WTC11 (cell line): ENCODE measurements around the gene NOL4L. TPM values are rescaled to one million over a fixed set of nuclear protein-coding genes. Genes with fewer than 3 reads are reported as not detected.
"Not testable (repeated sequence)": the region's sequence is repeated elsewhere in the genome, so short reads cannot be mapped to it uniquely, and the experiment has no call there.

Experiments used
- ATAC-seq: fragments of 200-7000 bp; cut with Tn5 transposase; 2 replicates; pipeline ENCODE4 v1.10.0; 2021; ENCODE audit warnings: mild to moderate bottlenecking, moderate library complexity
- CTCF ChIA-PET: fragments of 300-600 bp; sonication (Branson Sonifier 250); formaldehyde crosslinking; loops from one replicate; lab custom pipeline; 2021; ENCODE audit warnings: antibody characterized with exemption; lab: Charles Lee
- POLR2A ChIA-PET: fragments of 350-600 bp; sonication (Branson Sonifier 250); formaldehyde crosslinking; loops from one replicate; lab custom pipeline; 2021; ENCODE audit warnings: antibody characterized with exemption; lab: Charles Lee
- DNase-seq: peaks from one replicate; pipeline ENCODE4 v3.0.0; 2021; ENCODE audit warnings: low spot score
- H3K27ac Mint-ChIP-seq: 2 replicates; pipeline ENCODE4 v1.8.0; 2021; ENCODE audit warnings: mixed read lengths
- H3K27me3 Mint-ChIP-seq: 2 replicates; pipeline ENCODE4 v1.8.0; 2021; ENCODE audit warnings: low read depth, mild to moderate bottlenecking, moderate library complexity, mixed read lengths
- H3K36me3 Mint-ChIP-seq: 2 replicates; pipeline ENCODE4 v1.8.0; 2021; ENCODE audit warnings: mixed read lengths
- H3K4me1 Mint-ChIP-seq: 2 replicates; pipeline ENCODE4 v1.8.0; 2022; ENCODE audit warnings: mixed read lengths
- H3K4me3 Mint-ChIP-seq: 2 replicates; pipeline ENCODE4 v1.8.0; 2021; ENCODE audit warnings: mild to moderate bottlenecking, moderate library complexity, mixed read lengths
- H3K9me3 Mint-ChIP-seq: 2 replicates; pipeline ENCODE4 v1.8.0; 2021; ENCODE audit warnings: mixed read lengths
- ESRRA ChIP-seq: sonication (generic); formaldehyde crosslinking; IDR thresholded peaks from 2 replicates; pipeline ENCODE4 v1.8.1; 2022; ENCODE audit warnings: mild to moderate bottlenecking, missing genetic modification reagents, borderline replicate concordance
- GABPB1 ChIP-seq: sonication (generic); formaldehyde crosslinking; IDR thresholded peaks from 2 replicates; pipeline ENCODE4 v1.8.1; 2023; ENCODE audit warnings: mild to moderate bottlenecking, missing genetic modification reagents
- IRF2 ChIP-seq: sonication (generic); formaldehyde crosslinking; IDR thresholded peaks from 2 replicates; pipeline ENCODE4 v1.8.0; 2022; ENCODE audit warnings: low read depth, missing genetic modification reagents, borderline replicate concordance
- JAZF1 ChIP-seq: fragments of 250-450 bp; sonication (Bioruptor Pico); IDR thresholded peaks from 2 replicates; pipeline ENCODE4 v1.9.0; 2021; ENCODE audit warnings: moderate library complexity, mild to moderate bottlenecking, inconsistent platforms
- MYBL2 ChIP-seq: sonication (generic); formaldehyde crosslinking; IDR thresholded peaks from 2 replicates; pipeline ENCODE4 v1.8.1; 2023; ENCODE audit warnings: mild to moderate bottlenecking, moderate library complexity, missing genetic modification reagents
- NFATC4 ChIP-seq: fragments of 250-450 bp; sonication (Bioruptor Pico); IDR thresholded peaks from 2 replicates; pipeline ENCODE4 v1.9.0; 2021; ENCODE audit warnings: mild to moderate bottlenecking
- RELA ChIP-seq: sonication (generic); formaldehyde crosslinking; IDR thresholded peaks from 2 replicates; pipeline ENCODE4 v1.8.1; 2022; ENCODE audit warnings: missing genetic modification reagents, mild to moderate bottlenecking, borderline replicate concordance
- TP53 ChIP-seq: sonication (generic); formaldehyde crosslinking; IDR thresholded peaks from 2 replicates; pipeline ENCODE4 v1.8.1; 2023; ENCODE audit warnings: mild to moderate bottlenecking, missing genetic modification reagents
- ZNF219 ChIP-seq: sonication (generic); formaldehyde crosslinking; IDR thresholded peaks from 2 replicates; pipeline ENCODE4 v1.8.0; 2023; ENCODE audit warnings: missing genetic modification reagents, mild to moderate bottlenecking, borderline replicate concordance
- ZNF263 ChIP-seq: sonication (generic); formaldehyde crosslinking; IDR thresholded peaks from 2 replicates; pipeline ENCODE4 v1.8.1; 2022; ENCODE audit warnings: low read depth, mild to moderate bottlenecking, moderate library complexity, missing genetic modification reagents
- ZNF317 ChIP-seq: sonication (generic); formaldehyde crosslinking; IDR thresholded peaks from 2 replicates; pipeline ENCODE4 v1.8.1; 2023; ENCODE audit warnings: low read depth, mild to moderate bottlenecking, moderate library complexity, missing genetic modification reagents, borderline replicate concordance
- total RNA-seq: library from RNA; stranded (reverse); gene quantifications from 3 replicates; pipeline ENCODE4 v1.2.3, GENCODE V29; 2021
- TF ChIP-seq, protein P1 (sequence below): sonication (generic); formaldehyde crosslinking; IDR thresholded peaks from 2 replicates; pipeline ENCODE4 v1.8.1; 2022; ENCODE audit warnings: mild to moderate bottlenecking, missing genetic modification reagents, moderate library complexity, borderline replicate concordance
- TF ChIP-seq, protein P2 (sequence below): fragments of 250-450 bp; sonication (Bioruptor Pico); IDR thresholded peaks from 2 replicates; pipeline ENCODE4 v1.9.0; 2021; ENCODE audit warnings: mild to moderate bottlenecking
- TF ChIP-seq, protein P3 (sequence below): sonication (generic); formaldehyde crosslinking; IDR thresholded peaks from 2 replicates; pipeline ENCODE4 v1.8.1; 2023; ENCODE audit warnings: mild to moderate bottlenecking, missing genetic modification reagents
- TF ChIP-seq, protein P4 (sequence below): sonication (generic); formaldehyde crosslinking; IDR thresholded peaks from 2 replicates; pipeline ENCODE4 v1.8.0; 2022; ENCODE audit warnings: mild to moderate bottlenecking, missing genetic modification reagents
- TF ChIP-seq, protein P5 (sequence below): sonication (generic); formaldehyde crosslinking; IDR thresholded peaks from 2 replicates; pipeline ENCODE4 v1.8.1; 2023; ENCODE audit warnings: mild to moderate bottlenecking, missing genetic modification reagents, moderate library complexity
- TF ChIP-seq, protein P6 (sequence below): sonication (generic); formaldehyde crosslinking; IDR thresholded peaks from 2 replicates; pipeline ENCODE4 v1.8.0; 2023; ENCODE audit warnings: missing genetic modification reagents

NOL4L gene
- total RNA-seq, 1 experiment from 2014 or later: 29.0 TPM

DNA sequence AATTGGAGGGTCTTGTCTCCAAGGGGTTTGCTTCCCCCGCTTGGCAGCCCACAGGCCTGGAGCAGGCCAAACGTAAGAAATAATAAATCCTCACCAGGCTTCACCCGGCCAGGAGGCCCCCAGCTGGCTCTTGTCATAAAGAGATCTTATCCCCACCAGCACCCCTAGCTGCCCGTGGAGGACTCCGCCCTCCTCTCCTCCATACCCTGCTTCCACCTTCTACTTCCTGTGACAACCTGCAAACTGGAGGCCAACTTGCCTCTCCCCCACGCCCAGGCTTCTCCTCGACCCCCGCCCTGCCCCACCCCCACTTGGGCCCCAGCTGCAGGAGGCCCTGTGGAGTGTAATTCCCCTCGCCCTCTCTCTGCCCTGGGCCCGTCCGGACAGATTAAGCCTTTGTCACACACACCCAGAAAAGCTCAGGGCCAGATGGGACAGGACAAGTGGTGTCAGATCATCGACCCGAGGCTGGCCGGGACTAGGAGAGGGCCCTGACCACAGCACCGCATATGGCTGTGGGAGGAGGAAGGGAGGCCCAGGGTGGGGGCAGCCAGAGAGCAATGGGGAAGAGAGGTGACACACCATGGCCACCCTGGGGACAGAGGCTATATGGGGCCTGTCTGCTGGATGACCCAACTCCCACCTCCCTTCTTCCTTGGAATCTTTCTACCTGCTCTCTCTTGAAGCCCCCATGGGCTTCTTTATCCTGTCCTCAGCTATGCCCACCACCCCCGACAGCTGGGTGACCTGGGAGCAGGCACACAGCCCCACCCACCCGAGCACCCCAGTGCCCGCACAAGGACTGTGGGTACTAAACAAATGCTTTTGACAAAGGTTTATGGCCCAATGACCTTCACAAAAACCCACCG lies 3.9 kb downstream of the NOL4L start:
- CTCF ChIA-PET: interaction anchor here (0.7 to 1.4 kb wide), 4 partner anchors 12 to 79 kb away, joined by 3 to 4 read pairs (median 4); no protein-coding TSS in a partner anchor
- Mint-ChIP-seq H3K4me3 (peak overlapping the region; percentile 52), H3K4me1 (peaks cover 18% of the 10 kb centered on the region), H3K27me3 (peaks cover 16% of the 10 kb centered on the region), H3K27ac (no peak overlapping the region), H3K36me3 (no peaks in the 10 kb centered on the region), H3K9me3 (no peaks in the 10 kb centered on the region)
- POLR2A ChIA-PET: no interaction called here
- no peak for ATAC-seq
- DNase-seq: no peak
- TF ChIP-seq MYBL2 (CRISPR knock-in tag) (no peak), GABPB1 (CRISPR knock-in tag) (peak; percentile 11; the same call in 1 of the 2 replicates)
- TF ChIP-seq, all 79 proteins: peak for 1

DNA sequence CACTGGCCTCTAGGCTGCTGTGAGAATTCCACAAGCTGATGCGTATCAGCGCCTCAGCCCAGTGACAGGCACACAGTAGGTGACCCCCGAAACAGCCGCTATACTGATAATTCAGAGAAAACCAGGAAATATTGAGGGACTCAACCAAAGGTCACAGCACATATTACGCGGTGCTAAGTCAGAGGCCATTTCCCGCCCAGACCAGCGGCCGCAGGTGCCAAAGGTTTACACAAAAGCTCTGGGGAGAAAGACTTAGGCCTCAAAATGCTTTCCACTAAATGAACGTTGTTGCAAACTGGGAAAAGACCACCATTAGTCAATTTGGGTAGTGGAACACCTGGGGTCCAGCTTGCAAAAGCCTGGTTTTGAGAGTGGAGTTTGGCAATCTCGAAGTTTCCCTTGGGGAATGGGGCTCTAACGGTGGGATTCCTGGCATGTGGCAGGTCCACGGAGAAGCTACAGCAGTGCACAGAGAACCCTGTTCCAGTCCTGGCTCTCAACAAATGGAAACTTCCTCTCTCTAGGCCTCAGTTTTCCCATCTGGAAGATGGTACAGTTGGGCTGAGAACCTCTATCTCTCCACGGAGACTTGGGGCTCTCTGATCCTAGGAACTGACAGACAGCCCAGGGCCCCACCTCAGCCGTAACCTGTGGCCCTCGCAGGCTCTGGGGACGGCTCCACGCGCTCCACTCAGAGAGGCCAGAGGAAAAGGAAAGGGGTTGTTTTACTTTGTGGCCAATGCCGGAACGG lies 4.7 kb downstream of the NOL4L start:
- DNase-seq (no peak), ATAC-seq (no peak)
- ChIA-PET POLR2A (interaction anchor here (0.6 kb wide), 1 partner anchor 20 kb away, joined by 3 read pairs; no protein-coding TSS in a partner anchor), CTCF (interaction anchor here (1.0 to 1.4 kb wide), 3 partner anchors 11 to 72 kb away, joined by 3 to 4 read pairs (median 3); no protein-coding TSS in a partner anchor)
- Mint-ChIP-seq H3K9me3 (no peaks in the 10 kb centered on the region), H3K27ac (no peak overlapping the region), H3K4me1 (peaks cover 12% of the 10 kb centered on the region), H3K27me3 (peaks cover 9% of the 10 kb centered on the region), H3K36me3 (no peaks in the 10 kb centered on the region), H3K4me3 (no peak overlapping the region)
- TF ChIP-seq ZNF317: no peak
- TF ChIP-seq, protein P1, sequence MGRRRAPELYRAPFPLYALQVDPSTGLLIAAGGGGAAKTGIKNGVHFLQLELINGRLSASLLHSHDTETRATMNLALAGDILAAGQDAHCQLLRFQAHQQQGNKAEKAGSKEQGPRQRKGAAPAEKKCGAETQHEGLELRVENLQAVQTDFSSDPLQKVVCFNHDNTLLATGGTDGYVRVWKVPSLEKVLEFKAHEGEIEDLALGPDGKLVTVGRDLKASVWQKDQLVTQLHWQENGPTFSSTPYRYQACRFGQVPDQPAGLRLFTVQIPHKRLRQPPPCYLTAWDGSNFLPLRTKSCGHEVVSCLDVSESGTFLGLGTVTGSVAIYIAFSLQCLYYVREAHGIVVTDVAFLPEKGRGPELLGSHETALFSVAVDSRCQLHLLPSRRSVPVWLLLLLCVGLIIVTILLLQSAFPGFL (CRISPR knock-in tag): no peak

DNA sequence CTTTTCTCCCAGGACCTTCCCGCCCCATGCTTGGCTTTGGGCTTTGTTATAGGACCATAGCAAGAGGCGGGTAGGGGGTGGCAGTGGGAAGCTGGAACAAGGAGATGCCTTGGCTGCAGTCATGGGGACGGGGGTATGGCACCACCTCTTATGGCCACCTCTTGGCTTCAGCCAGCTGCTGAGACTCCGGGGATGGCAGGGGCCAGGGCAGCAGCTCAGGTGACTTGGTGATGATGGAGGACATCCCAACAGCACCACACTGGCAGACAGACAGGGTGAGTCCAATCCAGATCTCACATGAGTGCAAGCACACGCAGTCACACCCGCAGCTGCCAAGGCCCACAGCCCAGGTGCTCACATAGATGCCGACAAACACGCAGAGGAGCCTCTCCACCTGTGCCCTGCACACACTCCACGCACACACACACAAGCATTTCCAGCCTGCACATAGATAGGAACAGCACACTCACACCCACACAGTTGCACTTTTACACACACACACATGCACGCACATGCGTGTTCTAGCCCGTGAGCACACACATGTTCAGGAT lies 6.2 kb downstream of the NOL4L start:
- TF ChIP-seq ZNF219 (CRISPR knock-in tag) (no peak), GABPB1 (CRISPR knock-in tag) (no peak)
- TF ChIP-seq, protein P2, sequence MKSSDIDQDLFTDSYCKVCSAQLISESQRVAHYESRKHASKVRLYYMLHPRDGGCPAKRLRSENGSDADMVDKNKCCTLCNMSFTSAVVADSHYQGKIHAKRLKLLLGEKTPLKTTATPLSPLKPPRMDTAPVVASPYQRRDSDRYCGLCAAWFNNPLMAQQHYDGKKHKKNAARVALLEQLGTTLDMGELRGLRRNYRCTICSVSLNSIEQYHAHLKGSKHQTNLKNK: no peak
- TF ChIP-seq, protein P3, sequence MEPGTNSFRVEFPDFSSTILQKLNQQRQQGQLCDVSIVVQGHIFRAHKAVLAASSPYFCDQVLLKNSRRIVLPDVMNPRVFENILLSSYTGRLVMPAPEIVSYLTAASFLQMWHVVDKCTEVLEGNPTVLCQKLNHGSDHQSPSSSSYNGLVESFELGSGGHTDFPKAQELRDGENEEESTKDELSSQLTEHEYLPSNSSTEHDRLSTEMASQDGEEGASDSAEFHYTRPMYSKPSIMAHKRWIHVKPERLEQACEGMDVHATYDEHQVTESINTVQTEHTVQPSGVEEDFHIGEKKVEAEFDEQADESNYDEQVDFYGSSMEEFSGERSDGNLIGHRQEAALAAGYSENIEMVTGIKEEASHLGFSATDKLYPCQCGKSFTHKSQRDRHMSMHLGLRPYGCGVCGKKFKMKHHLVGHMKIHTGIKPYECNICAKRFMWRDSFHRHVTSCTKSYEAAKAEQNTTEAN (CRISPR knock-in tag): no peak
- Mint-ChIP-seq H3K27me3 (peaks cover 9% of the 10 kb centered on the region), H3K36me3 (no peaks in the 10 kb centered on the region), H3K4me1 (peaks cover 12% of the 10 kb centered on the region), H3K4me3 (no peak overlapping the region), H3K9me3 (no peaks in the 10 kb centered on the region), H3K27ac (no peak overlapping the region)
- no peak for ATAC-seq
- ChIA-PET CTCF (interaction anchor here (0.7 kb wide), 1 partner anchor 49 kb away, joined by 3 read pairs; no protein-coding TSS in a partner anchor), POLR2A (no interaction called here)
- no peak for DNase-seq

DNA sequence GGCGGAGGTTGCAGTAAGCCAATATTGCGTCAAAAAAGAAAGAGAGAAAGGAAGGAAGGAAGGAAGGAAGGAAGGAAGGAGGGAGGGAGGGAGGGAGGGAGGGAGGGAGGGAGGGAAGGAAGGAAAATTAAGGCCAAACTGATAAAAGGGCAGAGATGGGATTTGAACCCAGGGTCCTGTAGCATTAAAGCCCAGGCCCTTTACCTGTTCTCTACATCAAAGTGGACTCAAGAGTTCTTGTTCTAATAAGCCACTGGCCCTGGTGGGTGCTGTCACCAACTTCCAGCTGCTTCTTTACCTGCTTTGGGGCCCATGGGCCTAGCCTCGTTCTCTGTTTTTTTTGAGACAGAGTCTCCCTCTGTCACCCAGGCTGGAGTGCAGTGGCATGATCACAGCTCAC lies 7.1 kb downstream of the NOL4L start:
- H3K36me3 Mint-ChIP-seq, CTCF ChIA-PET, H3K9me3 Mint-ChIP-seq, H3K27ac Mint-ChIP-seq, POLR2A ChIA-PET, DNase-seq, H3K4me3 Mint-ChIP-seq, ATAC-seq, H3K27me3 Mint-ChIP-seq: not testable (repeated sequence)
- H3K4me1 Mint-ChIP-seq: peaks cover 12% of the 10 kb centered on the region

DNA sequence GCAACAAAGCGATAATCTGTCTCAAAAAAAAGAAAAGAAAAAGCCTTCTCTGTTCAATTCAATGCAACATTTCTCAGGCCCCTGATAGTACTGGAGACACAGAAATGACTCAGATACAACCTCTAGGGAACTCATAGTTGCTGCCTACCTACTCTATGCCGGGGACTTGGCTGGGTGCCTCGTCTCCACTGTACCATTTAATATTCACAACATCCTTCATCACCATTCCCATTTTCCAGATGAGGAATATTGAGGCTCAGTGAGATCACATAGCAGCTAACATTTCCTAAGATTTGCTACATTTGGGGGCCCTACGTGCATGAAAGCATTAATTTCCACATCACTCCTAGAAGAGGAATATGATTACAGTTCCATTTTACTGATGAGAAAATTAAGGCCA lies 7.5 kb downstream of the NOL4L start:
- POLR2A ChIA-PET: no interaction called here
- peaks cover 12% of the 10 kb centered on the region for H3K4me1 Mint-ChIP-seq
- no peaks in the 10 kb centered on the region for H3K36me3 Mint-ChIP-seq
- H3K4me3 Mint-ChIP-seq: no peak overlapping the region
- CTCF ChIA-PET: no interaction called here
- DNase-seq: no peak
- H3K27me3 Mint-ChIP-seq: peaks cover 9% of the 10 kb centered on the region
- no peaks in the 10 kb centered on the region for H3K9me3 Mint-ChIP-seq
- no peak for ATAC-seq
- H3K27ac Mint-ChIP-seq: no peak overlapping the region
- TF ChIP-seq, protein P4, sequence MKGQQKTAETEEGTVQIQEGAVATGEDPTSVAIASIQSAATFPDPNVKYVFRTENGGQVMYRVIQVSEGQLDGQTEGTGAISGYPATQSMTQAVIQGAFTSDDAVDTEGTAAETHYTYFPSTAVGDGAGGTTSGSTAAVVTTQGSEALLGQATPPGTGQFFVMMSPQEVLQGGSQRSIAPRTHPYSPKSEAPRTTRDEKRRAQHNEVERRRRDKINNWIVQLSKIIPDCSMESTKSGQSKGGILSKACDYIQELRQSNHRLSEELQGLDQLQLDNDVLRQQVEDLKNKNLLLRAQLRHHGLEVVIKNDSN (CRISPR knock-in tag): no peak
- TF ChIP-seq, protein P5, sequence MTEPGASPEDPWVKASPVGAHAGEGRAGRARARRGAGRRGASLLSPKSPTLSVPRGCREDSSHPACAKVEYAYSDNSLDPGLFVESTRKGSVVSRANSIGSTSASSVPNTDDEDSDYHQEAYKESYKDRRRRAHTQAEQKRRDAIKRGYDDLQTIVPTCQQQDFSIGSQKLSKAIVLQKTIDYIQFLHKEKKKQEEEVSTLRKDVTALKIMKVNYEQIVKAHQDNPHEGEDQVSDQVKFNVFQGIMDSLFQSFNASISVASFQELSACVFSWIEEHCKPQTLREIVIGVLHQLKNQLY (CRISPR knock-in tag): no peak
- TF ChIP-seq JAZF1 (CRISPR knock-in tag) (no peak), RELA (CRISPR knock-in tag) (no peak), IRF2 (CRISPR knock-in tag) (no peak), ESRRA (CRISPR knock-in tag) (no peak), NFATC4 (CRISPR knock-in tag) (no peak), ZNF263 (CRISPR knock-in tag) (no peak), TP53 (no peak)
- TF ChIP-seq, protein P6, sequence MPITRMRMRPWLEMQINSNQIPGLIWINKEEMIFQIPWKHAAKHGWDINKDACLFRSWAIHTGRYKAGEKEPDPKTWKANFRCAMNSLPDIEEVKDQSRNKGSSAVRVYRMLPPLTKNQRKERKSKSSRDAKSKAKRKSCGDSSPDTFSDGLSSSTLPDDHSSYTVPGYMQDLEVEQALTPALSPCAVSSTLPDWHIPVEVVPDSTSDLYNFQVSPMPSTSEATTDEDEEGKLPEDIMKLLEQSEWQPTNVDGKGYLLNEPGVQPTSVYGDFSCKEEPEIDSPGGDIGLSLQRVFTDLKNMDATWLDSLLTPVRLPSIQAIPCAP (CRISPR knock-in tag): no peak
